ENCODE results near the gene AGR2.

- TF ChIP-seq CTCF (IDR thresholded peaks at IDR 0.05; ENCODE audit: poor library complexity): no peak
- TF ChIP-seq EZH2 (IDR thresholded peaks at IDR 0.05; ENCODE audit: borderline replicate concordance): no peak
- no peak for TF ChIP-seq EZH2phosphoT487 (IDR thresholded peaks at IDR 0.05; ENCODE audit: low read depth, severe bottlenecking, unreplicated experiment)
These were observed 62.3 kb downstream of the AGR2 start for GRCh38 chr7:16742547-16742946.

All from hepatocyte (in vitro differentiated cells).